Activated T-helper 1 cell treated with anti-CD3 and anti-CD28 coated beads, Interleukin-12 subunit alpha, Interleukin-12 subunit beta, Interleukin-2, Interleukin-4 antibody, amounts not matched to agents 30 ng/mL and 10 ng/mL and 1 ng/mL, durations not matched to agents 14 hours and 24 hours and 36 hours (primary cell): ENCODE results near the gene SOD2. TPM values are rescaled to one million over a fixed set of nuclear protein-coding genes. Genes with fewer than 3 reads are reported as not detected.
"Not testable (repeated sequence)": the region's sequence is repeated elsewhere in the genome, so short reads cannot be mapped to it uniquely, and the experiment has no call there.

Source experiments
- DNase-seq: peaks from one replicate; pipeline ENCODE4 v3.0.0; 2021; ENCODE audit warnings: low spot score
- H3K27ac Mint-ChIP-seq: one replicate; pipeline ENCODE4 v1.8.0; 2021; ENCODE audit warnings: mild to moderate bottlenecking, mixed read lengths
- H3K27me3 Mint-ChIP-seq: one replicate; pipeline ENCODE4 v1.8.0; 2022; ENCODE audit warnings: mild to moderate bottlenecking, moderate library complexity, mixed read lengths; ENCODE audit not compliant: insufficient read depth
- H3K36me3 Mint-ChIP-seq: one replicate; pipeline ENCODE4 v1.8.0; 2021; ENCODE audit warnings: low read depth, mixed read lengths
- H3K4me1 Mint-ChIP-seq: one replicate; pipeline ENCODE4 v1.8.0; 2021; ENCODE audit warnings: low read depth, mixed read lengths
- H3K4me3 Mint-ChIP-seq: one replicate; pipeline ENCODE4 v1.8.0; 2021; ENCODE audit warnings: mild to moderate bottlenecking, moderate library complexity, mixed read lengths
- H3K9me3 Mint-ChIP-seq: one replicate; pipeline ENCODE4 v1.8.0; 2021; ENCODE audit warnings: mixed read lengths
- intact Hi-C: fragments of 100-400 bp; cut with micrococcal nuclease; formaldehyde crosslinking; loops from one replicate; pipeline ENCODE4 v1.15.1; 2024
- total RNA-seq: library from RNA; stranded (reverse); gene quantifications from 2 replicates; pipeline ENCODE4 v1.2.3, GENCODE V29; 2022

The SOD2 gene
- total RNA-seq, 1 donor from 2014 or later = 81.0 TPM

DNA sequence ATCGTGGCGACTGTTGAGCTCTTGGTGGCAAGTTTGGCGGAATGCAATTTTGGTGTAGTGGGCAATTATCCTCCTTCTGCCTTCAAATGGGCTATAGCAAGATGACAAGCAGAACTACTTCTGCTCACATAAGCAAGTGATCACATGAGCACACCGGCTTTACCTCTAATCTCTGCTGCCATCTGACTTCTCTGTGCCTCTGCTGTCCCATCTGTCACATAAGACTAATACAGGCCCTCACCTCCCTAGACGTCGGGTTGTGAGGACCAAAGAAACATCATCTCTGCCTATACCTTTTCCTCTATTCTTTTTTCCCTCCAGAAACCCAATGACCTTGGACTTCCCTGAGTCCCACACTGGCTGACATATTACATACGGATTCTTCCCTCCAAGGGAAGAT, 20.9 kb upstream of the SOD2 start:
- intact Hi-C loops = no loop called here
- Mint-ChIP-seq H3K4me1 (peaks cover 17% of the 10 kb centered on the region), H3K27ac (no peak overlapping the region), H3K9me3 (no peaks in the 10 kb centered on the region), H3K36me3 (peaks cover 7% of the 10 kb centered on the region), H3K4me3 (no peak overlapping the region), H3K27me3 (peaks cover 2% of the 10 kb centered on the region)
- no peak for DNase-seq

DNA sequence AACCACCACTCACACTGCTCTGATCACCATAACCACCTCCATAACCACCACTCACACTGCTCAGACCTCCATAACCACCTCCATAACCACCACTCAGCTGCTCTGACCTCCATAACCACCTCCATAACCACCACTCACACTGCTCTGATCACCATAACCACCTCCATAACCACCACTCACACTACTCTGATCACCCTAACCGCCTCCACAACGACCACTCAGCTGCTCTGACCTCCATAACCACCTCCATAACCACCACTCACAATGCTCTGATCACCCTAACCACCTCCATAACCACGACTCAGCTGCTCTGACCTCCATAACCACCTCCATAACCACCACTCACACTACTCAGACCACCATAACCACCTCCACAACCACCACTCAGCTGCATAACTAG, 19.3 kb upstream of the SOD2 start:
- intact Hi-C loops, H3K9me3 Mint-ChIP-seq, H3K27ac Mint-ChIP-seq, H3K4me3 Mint-ChIP-seq, DNase-seq, H3K27me3 Mint-ChIP-seq, H3K36me3 Mint-ChIP-seq: not testable (repeated sequence)
- peaks cover 17% of the 10 kb centered on the region for H3K4me1 Mint-ChIP-seq

DNA sequence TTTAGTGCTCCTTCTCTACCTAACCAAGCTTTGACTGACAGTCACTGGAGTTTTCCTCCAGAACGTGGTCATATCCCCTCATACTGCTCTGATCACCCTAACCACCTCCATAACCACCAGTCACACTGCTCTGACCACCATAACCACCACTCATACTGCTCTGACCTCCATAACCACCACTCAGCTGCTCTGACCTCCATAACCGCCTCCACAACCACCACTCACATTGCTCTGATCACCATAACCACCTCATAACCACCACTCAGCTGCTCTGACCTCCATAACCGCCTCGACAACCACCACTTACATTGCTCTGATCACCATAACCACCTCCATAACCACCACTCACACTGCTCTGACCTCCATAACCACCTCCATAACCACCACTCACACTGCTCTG, 17.6 kb upstream of the SOD2 start:
- H3K36me3 Mint-ChIP-seq, DNase-seq, H3K27me3 Mint-ChIP-seq, H3K4me1 Mint-ChIP-seq, intact Hi-C loops, H3K27ac Mint-ChIP-seq, H3K9me3 Mint-ChIP-seq, H3K4me3 Mint-ChIP-seq: not testable (repeated sequence)

DNA sequence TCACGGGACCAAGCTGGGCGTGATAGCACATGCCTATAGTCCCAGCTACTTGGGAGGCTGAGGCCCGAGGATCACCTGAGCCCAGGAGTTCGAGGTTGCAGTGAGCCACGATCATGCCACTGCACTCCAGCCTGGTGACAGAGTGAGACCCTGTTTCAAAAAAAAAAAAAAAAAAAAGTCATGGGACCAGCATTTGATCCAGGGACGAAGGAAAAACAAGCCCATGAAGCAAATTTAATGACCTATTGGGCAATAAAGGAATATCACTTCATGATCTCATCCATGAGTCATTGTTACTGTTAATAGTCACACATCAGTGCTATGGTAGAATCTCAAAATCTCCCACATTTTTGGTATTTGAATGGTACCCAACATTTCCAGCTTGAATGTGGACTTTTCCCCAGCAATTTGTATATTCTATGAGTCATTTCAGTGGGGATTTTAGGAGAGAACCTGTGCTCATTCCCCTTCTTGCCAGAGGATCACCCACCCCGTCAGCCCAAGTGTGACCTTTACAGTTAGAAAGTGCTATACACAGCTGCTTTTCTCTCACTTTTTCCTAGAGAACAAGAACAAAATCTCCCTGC, 8.5 kb upstream of the SOD2 start:
- Mint-ChIP-seq H3K27ac (peak overlapping the region; percentile 65), H3K4me3 (no peak overlapping the region), H3K4me1 (peaks cover 16% of the 10 kb centered on the region), H3K27me3 (peaks cover 2% of the 10 kb centered on the region), H3K9me3 (no peaks in the 10 kb centered on the region), H3K36me3 (peaks cover 7% of the 10 kb centered on the region)
- intact Hi-C loops = no loop called here
- no peak for DNase-seq

DNA sequence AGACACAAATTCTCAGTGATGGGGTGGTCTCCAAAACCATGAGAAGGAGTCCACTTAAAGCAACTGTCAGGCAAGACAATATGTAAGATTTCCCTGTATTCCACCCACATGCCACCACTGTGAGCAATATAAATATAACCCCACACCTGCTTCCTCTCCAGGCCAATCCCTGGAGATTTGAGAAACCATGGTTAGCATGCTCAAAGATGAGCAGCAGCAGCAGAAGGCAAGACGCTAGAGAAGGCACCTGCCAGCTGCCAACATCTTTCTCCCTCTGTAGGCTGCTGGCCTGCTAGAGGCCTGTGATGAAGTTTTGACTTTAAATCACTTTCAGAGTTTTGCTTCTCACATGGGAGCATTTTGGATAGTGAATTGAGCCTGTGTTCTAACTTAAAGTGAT, 7.9 kb upstream of the SOD2 start:
- Mint-ChIP-seq H3K4me3 (no peak overlapping the region), H3K9me3 (no peaks in the 10 kb centered on the region), H3K27me3 (peaks cover 2% of the 10 kb centered on the region), H3K36me3 (peaks cover 7% of the 10 kb centered on the region), H3K4me1 (peaks cover 16% of the 10 kb centered on the region), H3K27ac (no peak overlapping the region)
- intact Hi-C loops = no loop called here
- no peak for DNase-seq

DNA sequence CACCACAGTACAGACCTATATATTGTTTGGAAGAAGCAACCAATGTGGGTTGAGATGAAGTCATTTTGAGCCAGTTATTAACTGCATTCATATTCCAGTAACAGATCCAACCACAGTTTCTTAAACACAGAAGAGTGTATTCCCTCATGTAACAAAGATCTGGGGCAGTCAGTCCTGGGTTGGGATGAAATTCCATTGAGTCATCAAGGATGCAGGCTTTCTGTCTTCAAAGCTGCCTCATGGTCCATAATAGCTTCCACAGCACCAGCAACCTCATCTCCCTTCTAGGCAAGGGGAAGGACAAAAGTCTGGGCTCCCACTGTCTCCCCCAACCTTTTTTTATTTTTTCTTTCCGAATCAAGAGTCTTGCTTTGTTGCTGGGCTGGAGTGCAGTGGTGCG, 2.9 kb upstream of the SOD2 start:
- no peak overlapping the region for H3K4me3 Mint-ChIP-seq
- intact Hi-C loops = loop anchor here (2.0 to 10.0 kb wide), 2 partner anchors 321 to 829 kb away; no protein-coding TSS in a partner anchor

DNA sequence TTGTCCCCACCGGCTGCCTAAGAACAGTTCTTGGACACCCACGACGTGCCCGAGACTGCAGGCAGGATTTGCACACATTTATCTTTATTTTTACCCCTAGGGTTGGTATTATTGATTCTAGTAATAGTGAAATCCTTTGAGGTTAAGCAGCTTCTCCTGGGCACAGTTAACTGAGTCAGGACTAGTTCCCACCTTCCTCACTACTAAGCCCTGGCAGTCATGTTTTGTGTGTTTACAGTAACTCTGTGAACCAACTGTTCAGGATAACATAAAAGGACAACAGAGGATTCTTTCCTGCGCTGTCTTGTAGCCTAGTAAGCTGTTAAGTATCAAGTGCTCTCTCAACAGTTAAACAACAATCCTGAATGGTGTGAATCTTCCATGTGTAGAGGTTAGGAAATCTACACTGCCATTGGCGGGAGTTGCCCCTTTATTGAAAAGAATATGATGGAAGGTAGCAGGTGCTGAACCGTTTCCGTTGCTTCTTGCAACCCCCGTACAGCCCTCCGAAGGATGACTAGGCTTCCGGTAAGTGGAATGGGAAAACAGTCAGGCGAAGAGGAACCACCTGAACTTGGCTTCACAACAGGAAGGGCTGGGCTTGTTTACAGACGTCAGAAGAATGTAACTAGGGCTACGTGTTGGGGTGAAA, 979 bp upstream of the SOD2 start:
- no peaks in the 10 kb centered on the region for H3K27me3 Mint-ChIP-seq
- no peaks in the 10 kb centered on the region for H3K9me3 Mint-ChIP-seq
- peak overlapping the region; percentile 99 for H3K27ac Mint-ChIP-seq
- H3K36me3 Mint-ChIP-seq = peaks cover 24% of the 10 kb centered on the region
- peaks cover 44% of the 10 kb centered on the region for H3K4me1 Mint-ChIP-seq
- H3K4me3 Mint-ChIP-seq = peak overlapping the region; percentile 94
- intact Hi-C loops = loop anchor here (1.0 to 10.0 kb wide), 9 partner anchors 33 to 831 kb away; partner anchors contain the start of genes ACAT2, IGF2R, TCP1 and WTAP
- peak; percentile 44 for DNase-seq

More for the DNA sequence above, 2.9 kb upstream of the SOD2 start:
- Mint-ChIP-seq H3K4me1 (peaks cover 39% of the 10 kb centered on the region), H3K9me3 (no peaks in the 10 kb centered on the region), H3K36me3 (peaks cover 17% of the 10 kb centered on the region), H3K27ac (peak overlapping the region; percentile 19), H3K27me3 (no peaks in the 10 kb centered on the region)
- DNase-seq = no peak

DNA sequence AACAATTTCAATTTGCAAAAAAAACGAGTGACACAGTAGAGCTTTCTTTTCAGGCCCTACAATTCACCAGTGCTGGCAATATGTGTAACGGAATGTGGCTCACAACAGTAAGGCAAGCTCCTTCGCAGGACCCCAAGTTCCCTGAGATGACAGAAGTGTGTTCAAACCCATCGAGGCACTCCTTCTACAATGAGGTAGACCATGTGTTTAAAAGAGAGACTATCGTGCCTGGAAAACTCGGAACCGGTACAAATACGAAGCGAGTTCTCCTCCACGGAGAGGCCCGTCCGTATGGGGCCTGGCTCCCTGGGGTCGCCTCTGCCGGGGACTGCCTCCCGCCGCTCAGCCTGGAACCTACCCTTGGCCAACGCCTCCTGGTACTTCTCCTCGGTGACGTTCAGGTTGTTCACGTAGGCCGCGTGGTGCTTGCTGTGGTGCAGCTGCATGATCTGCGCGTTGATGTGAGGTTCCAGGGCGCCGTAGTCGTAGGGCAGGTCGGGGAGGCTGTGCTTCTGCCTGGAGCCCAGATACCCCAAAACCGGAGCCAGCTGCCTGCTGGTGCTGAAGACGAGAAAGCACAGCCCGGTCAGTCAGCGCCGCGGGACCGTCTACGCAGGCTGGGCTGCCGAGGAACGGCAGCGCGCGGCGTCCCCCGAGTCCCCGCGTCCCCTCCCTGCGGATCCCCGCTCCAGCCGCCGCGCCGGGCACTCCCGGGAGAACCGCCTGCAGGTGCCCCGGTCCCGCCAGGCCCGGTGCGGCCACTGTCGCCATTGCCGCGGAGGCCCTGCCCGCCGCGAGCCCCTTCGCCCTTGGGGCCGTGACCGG, 526 bp downstream of the SOD2 start:
- H3K4me1 Mint-ChIP-seq = peaks cover 58% of the 10 kb centered on the region
- H3K27ac Mint-ChIP-seq = peak overlapping the region; percentile 91
- no peaks in the 10 kb centered on the region for H3K9me3 Mint-ChIP-seq
- H3K27me3 Mint-ChIP-seq = no peaks in the 10 kb centered on the region
- intact Hi-C loops = loop anchor here (1.0 to 10.0 kb wide), 8 partner anchors 35 to 832 kb away; partner anchors contain the start of genes ACAT2, IGF2R, TCP1 and WTAP
- DNase-seq = peak; percentile 56
- H3K4me3 Mint-ChIP-seq = peak overlapping the region; percentile 87
- H3K36me3 Mint-ChIP-seq = peaks cover 33% of the 10 kb centered on the region

DNA sequence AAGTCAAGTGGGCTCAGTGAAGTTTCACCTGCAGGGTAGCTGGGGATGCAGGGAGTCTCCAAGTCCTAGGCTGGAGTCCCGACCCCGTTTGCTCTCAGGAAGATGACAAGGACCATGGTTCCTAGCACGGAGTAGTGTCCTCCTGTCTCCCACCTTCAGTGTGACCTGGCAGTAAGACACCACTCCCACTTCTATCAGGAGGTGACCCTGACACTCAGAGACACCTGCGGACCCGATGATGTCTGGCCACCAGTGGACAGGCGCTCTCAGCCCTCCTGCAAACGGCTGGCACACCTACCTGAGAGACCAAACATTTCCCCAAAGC, 1.1 kb downstream of the SOD2 start:
- peak overlapping the region; percentile 87 for H3K4me3 Mint-ChIP-seq
- no peaks in the 10 kb centered on the region for H3K27me3 Mint-ChIP-seq
- no peaks in the 10 kb centered on the region for H3K9me3 Mint-ChIP-seq
- intact Hi-C loops = loop anchor here (1.0 to 10.0 kb wide), 5 partner anchors 249 to 833 kb away; partner anchors contain the start of gene IGF2R
- DNase-seq = no peak
- H3K27ac Mint-ChIP-seq = peak overlapping the region; percentile 91
- peaks cover 59% of the 10 kb centered on the region for H3K4me1 Mint-ChIP-seq
- H3K36me3 Mint-ChIP-seq = peaks cover 35% of the 10 kb centered on the region

DNA sequence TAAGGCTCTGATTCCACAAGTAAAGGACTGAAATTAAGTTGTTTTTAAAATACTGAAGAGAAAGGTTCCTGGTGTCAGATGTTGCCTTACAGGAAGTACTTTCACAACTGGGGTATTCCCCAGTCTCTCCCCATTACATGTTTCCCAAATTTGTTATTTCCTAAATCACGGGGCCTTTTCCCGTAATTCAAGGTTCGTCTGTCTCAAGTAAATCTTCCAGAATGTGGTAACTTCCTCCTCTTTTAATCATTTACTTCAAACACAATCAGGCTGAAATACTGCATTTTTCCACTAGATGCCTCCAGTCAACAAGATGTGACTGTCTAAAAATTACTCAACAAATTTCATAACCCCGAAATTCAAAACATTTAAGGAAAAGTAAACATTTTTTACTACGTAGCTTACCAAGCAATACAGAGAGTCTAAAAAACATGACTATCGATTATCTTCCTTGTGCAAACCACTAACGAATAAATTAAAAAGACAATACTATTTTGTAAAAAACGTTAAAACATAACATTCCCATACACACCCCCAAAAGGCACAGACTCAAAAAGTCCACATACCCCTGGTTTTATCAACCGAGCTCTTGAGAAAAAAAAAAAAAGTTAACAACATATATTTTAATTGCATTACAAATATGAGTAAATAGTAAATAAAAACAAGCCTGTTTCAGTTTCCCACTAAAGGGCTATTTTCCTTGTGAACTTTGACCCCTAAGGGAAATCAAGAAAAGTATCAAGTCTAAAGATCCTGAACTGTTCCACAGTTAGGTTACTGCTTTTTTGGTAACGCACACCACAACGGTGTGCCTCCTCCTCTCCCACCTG, 1.7 kb downstream of the SOD2 start:
- H3K27me3 Mint-ChIP-seq = no peaks in the 10 kb centered on the region
- DNase-seq = peak; percentile 16
- intact Hi-C loops = loop anchor here (1.0 to 10.0 kb wide), 4 partner anchors 250 to 833 kb away; no protein-coding TSS in a partner anchor
- peak overlapping the region; percentile 91 for H3K27ac Mint-ChIP-seq
- H3K9me3 Mint-ChIP-seq = no peaks in the 10 kb centered on the region
- peaks cover 59% of the 10 kb centered on the region for H3K4me1 Mint-ChIP-seq
- peak overlapping the region; percentile 87 for H3K4me3 Mint-ChIP-seq
- H3K36me3 Mint-ChIP-seq = peaks cover 37% of the 10 kb centered on the region

DNA sequence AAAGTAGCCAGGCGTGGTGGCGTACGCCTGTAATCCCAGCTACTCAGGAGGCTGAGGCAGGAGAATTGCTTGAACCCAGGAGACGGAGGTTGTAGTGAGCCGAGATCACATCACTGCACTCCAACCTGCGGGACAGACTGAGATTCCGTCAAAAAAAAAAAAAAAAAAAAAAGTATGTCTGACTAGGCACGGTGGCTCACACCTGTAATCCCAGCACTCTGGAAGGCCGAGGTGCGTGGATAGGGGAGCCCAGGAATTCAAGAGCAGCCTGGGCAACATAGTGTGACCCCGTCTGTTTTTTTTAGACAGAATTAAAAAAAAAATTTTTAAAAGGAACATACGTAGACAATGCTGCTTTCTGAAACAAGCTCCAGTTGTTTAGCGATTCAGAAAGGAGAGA, 2.9 kb downstream of the SOD2 start:
- Mint-ChIP-seq H3K36me3 (peaks cover 41% of the 10 kb centered on the region), H3K4me1 (peaks cover 58% of the 10 kb centered on the region)
- not testable (repeated sequence) for H3K4me3 Mint-ChIP-seq, DNase-seq, H3K27ac Mint-ChIP-seq, H3K27me3 Mint-ChIP-seq, H3K9me3 Mint-ChIP-seq
- intact Hi-C loops = loop anchor here (5.0 to 10.0 kb wide), 3 partner anchors 673 to 835 kb away; no protein-coding TSS in a partner anchor

DNA sequence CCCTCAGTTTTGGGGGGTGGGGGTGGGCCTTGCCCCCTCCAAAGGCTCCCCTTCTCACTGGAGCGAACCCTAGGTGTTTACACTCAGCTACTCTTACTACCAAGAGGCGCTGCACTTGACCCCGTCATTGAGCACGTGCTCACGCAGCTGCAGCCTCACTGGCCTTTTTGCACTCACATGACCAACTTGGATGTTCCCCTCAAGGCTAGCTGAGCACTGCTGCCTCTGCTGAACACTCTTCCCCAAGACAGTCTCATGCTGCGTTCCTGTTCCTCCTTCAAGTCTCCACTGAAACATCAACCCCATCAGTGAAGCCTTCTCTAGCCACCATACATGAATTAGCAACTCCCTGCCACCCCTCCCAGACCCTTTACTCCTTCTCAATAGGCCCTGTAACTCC, 4.0 kb downstream of the SOD2 start:
- Mint-ChIP-seq H3K27me3 (no peaks in the 10 kb centered on the region), H3K36me3 (peaks cover 42% of the 10 kb centered on the region), H3K27ac (peak overlapping the region; percentile 21), H3K4me3 (no peak overlapping the region), H3K9me3 (no peaks in the 10 kb centered on the region), H3K4me1 (peaks cover 51% of the 10 kb centered on the region)
- no peak for DNase-seq
- intact Hi-C loops = no loop called here
